Activated CD8-positive, alpha-beta memory T cell treated with anti-CD3 and anti-CD28 coated beads, Interleukin-2, amount 50 U/mL, for 1 hour (primary cell): ENCODE results near the gene FADS6.

Source experiments
- DNase-seq: peaks from one replicate; pipeline ENCODE4 v3.0.0-alpha.2; 2020; ENCODE audit errors: extremely low read depth

The FADS6 gene

DNA sequence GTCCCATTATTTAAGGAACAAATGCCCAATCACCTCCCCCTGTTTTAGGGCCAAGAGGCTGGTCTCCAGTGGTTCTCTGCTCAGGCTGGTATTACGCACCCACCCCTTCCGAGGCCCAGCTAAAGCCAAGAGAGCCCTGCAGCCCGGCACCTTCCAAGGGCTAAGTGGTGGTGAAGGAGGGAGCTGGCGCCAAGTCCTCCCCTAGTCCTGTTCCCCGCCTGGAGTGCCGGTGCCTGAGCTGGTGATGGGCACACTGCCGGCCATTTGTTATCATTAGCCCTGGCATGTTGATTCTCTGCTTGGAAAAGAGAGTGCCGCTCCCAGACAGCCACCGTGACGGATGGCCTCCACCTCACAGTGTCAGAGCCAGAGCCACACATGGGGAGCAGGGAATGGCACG lies 65.6 kb downstream of the FADS6 start:
- no peak for DNase-seq
